GM10248 (cell line): ENCODE results near the gene APOC1.
"Not testable (repeated sequence)": the region's sequence is repeated elsewhere in the genome, so short reads cannot be mapped to it uniquely, and the experiment has no call there.

ENCODE experiments used
- CTCF ChIA-PET: fragments of 300-600 bp; sonication (Branson Sonifier 250); formaldehyde crosslinking; extraction: SDS; loops from one replicate; lab custom pipeline; 2021; ENCODE audit warnings: antibody characterized with exemption; lab: Yijun Ruan, JAX
- POLR2A ChIA-PET: fragments of 350-650 bp; sonication (Branson Sonifier 250); formaldehyde crosslinking; extraction: SDS; loops from one replicate; lab custom pipeline; 2020; ENCODE audit warnings: antibody characterized with exemption; lab: Yijun Ruan, JAX
- DNase-seq: peaks from one replicate; pipeline ENCODE4 v3.0.0; 2012; ENCODE audit errors: extremely low spot score
- CTCF ChIP-seq: IDR thresholded peaks from 2 replicates; pipeline ENCODE4 v1.5.1; 2012; ENCODE audit warnings: mild to moderate bottlenecking, low read depth; ENCODE audit errors: extremely low read depth, missing control alignments, control extremely low read depth

APOC1 gene

GRCh38 chr19:44904426-44904994 is 9.9 kb upstream of the APOC1 start:
- no peak for DNase-seq
- ChIA-PET POLR2A (no interaction called here), CTCF (interaction anchor here (0.6 to 7.0 kb wide), 26 partner anchors 8 to 433 kb away, joined by 3 to 95 read pairs (median 4); partner anchors contain the start of genes CLPTM1 and NKPD1)
- TF ChIP-seq CTCF = no peak

GRCh38 chr19:44905437-44906160 is 8.8 kb upstream of the APOC1 start, which contains the start of gene APOE:
APOE (plus strand) TSS chr19:44905796; CDS start chr19:44906625, 829 bp downstream.
- no peak for TF ChIP-seq CTCF
- no peak for DNase-seq
- ChIA-PET POLR2A (interaction anchor here (0.5 to 1.0 kb wide), 2 partner anchors 11 to 427 kb away, joined by 6 to 8 read pairs; no protein-coding TSS in a partner anchor), CTCF (interaction anchor here (1.3 to 7.0 kb wide), 7 partner anchors 7 to 344 kb away, joined by 3 to 95 read pairs (median 5); partner anchors contain the start of gene CLPTM1)

GRCh38 chr19:44907613-44908012 is 6.8 kb upstream of the APOC1 start:
- no peak for DNase-seq
- ChIA-PET POLR2A (no interaction called here), CTCF (interaction anchor here (7.0 kb wide), 1 partner anchor 46 kb away, joined by 95 read pairs; the partner anchor contains the start of gene CLPTM1)
- no peak for TF ChIP-seq CTCF

GRCh38 chr19:44908074-44908835 is 6.2 kb upstream of the APOC1 start:
- CTCF ChIA-PET = interaction anchor here (1.4 to 7.0 kb wide), 2 partner anchors 45 to 158 kb away, joined by 3 to 95 read pairs; partner anchors contain the start of gene CLPTM1
- no peak for TF ChIP-seq CTCF
- POLR2A ChIA-PET = no interaction called here
- DNase-seq = no peak

GRCh38 chr19:44908836-44909261 is 5.6 kb upstream of the APOC1 start:
- ChIA-PET CTCF (interaction anchor here (0.8 to 7.0 kb wide), 4 partner anchors 43 to 157 kb away, joined by 3 to 95 read pairs (median 4); partner anchors contain the start of gene CLPTM1), POLR2A (no interaction called here)
- DNase-seq = no peak
- TF ChIP-seq CTCF = no peak

- POLR2A ChIA-PET = no interaction called here
- no peak for TF ChIP-seq CTCF
- CTCF ChIA-PET = interaction anchor here (1.1 to 1.7 kb wide), 4 partner anchors 10 to 150 kb away, joined by 3 to 7 read pairs (median 4); partner anchors contain the start of gene APOC2
- DNase-seq = no peak
These were observed 4.6 kb upstream of the APOC1 start for GRCh38 chr19:44909775-44910174.

- CTCF ChIA-PET = interaction anchor here (0.9 to 1.7 kb wide), 4 partner anchors 15 to 126 kb away, joined by 3 to 7 read pairs (median 4); partner anchors contain the start of genes CLASRP and CLPTM1
- POLR2A ChIA-PET, DNase-seq: not testable (repeated sequence)
These were observed 2.5 kb upstream of the APOC1 start for GRCh38 chr19:44911896-44912295.
